Esophagus (tissue), 2 donors: ENCODE measurements around the gene P4HA2. TPM values are rescaled to one million over a fixed set of nuclear protein-coding genes. Genes with fewer than 3 reads are reported as not detected.

Experiments used
- H3K27ac ChIP-seq, 2 donors: one replicate each; pipeline ENCODE4 v1.5.1; 2013; ENCODE audit warnings: low read depth in 2 of 2, mild to moderate bottlenecking in 2 of 2, inconsistent platforms in 1 of 2, low read length in 1 of 2, moderate library complexity in 1 of 2
- H3K27me3 ChIP-seq, 2 donors: one replicate each; pipeline ENCODE4 v1.6.1; 2013; ENCODE audit warnings: low read length in 2 of 2, control low read depth in 1 of 2, mild to moderate bottlenecking in 1 of 2; ENCODE audit not compliant: insufficient read depth in 2 of 2, control insufficient read depth in 1 of 2
- H3K36me3 ChIP-seq, 2 donors: one replicate each; pipeline ENCODE4 v1.6.1; 2013; ENCODE audit warnings: low read length in 1 of 2; ENCODE audit not compliant: control insufficient read depth in 2 of 2, insufficient read depth in 2 of 2
- H3K4me1 ChIP-seq, 2 donors: one replicate each; pipeline ENCODE4 v1.6.1; 2013; ENCODE audit warnings: low read length in 1 of 2; ENCODE audit not compliant: control insufficient read depth in 2 of 2, insufficient read depth in 2 of 2
- H3K4me3 ChIP-seq, 2 donors: one replicate each; pipeline ENCODE4 v1.5.1; 2013; ENCODE audit warnings: low read length in 2 of 2, mild to moderate bottlenecking in 2 of 2, low read depth in 1 of 2, moderate library complexity in 1 of 2
- H3K9me3 ChIP-seq, 2 donors: one replicate each; pipeline ENCODE4 v1.6.1; 2013; ENCODE audit warnings: mild to moderate bottlenecking in 2 of 2, low read depth in 1 of 2, low read length in 1 of 2, moderate library complexity in 1 of 2; ENCODE audit not compliant: control insufficient read depth in 2 of 2, insufficient read depth in 1 of 2
- WGBS, 2 donors: extraction: QIAGEN DNeasy Blood & Tissue Kit; methylation state at CpG; one replicate each; pipeline ENCODE4 v1.1.7; 2013; 5-methylcytosine and 5-hydroxymethylcytosine counted together
- polyA plus RNA-seq, 2 donors: library from polyadenylated mRNA; stranded (reverse); fragments of 200-250 nt; gene quantifications; one replicate each; pipeline ENCODE4 v1.2.3, GENCODE V29; 2013
- donor health status: healthy with polysubstance abuse.
- donor health status: Bipolar disorder and iron deficiency.

P4HA2 gene
- polyA plus RNA-seq, 2 donors, result 11.5 to 11.9 TPM

- H3K36me3 ChIP-seq, result no peaks in the 10 kb centered on the region
- WGBS, 2 donors, result 91% methylated on average over 2 of the region's 2 CpGs
- H3K9me3 ChIP-seq, result no peaks in the 10 kb centered on the region
- no peak overlapping the region for H3K27ac ChIP-seq
- no peak overlapping the region for H3K4me3 ChIP-seq
- H3K4me1 ChIP-seq, result no peaks in the 10 kb centered on the region
- no peaks in the 10 kb centered on the region for H3K27me3 ChIP-seq
Measured at GRCh38 chr5:132234684-132235062, 7.0 kb upstream of the P4HA2 start.

- WGBS, 2 donors, result 85 to 93% methylated on average over 7 of the region's 7 CpGs
Measured at GRCh38 chr5:132233811-132234683, 6.4 kb upstream of the P4HA2 start.

GRCh38 chr5:132233081-132233480, 5.4 kb upstream of the P4HA2 start:
- H3K4me3 ChIP-seq, result no peak overlapping the region
- 93 to 99% methylated on average over 1 of the region's 1 CpG for WGBS, 2 donors
- no peaks in the 10 kb centered on the region for H3K9me3 ChIP-seq
- no peaks in the 10 kb centered on the region for H3K36me3 ChIP-seq
- no peaks in the 10 kb centered on the region for H3K27me3 ChIP-seq
- no peak overlapping the region for H3K27ac ChIP-seq
- H3K4me1 ChIP-seq, result peaks cover 0 to 2% of the 10 kb centered on the region in 2 donors

More at GRCh38 chr5:132233811-132234683, 6.4 kb upstream of the P4HA2 start:
- Histone ChIP-seq H3K27me3 (no peaks in the 10 kb centered on the region), H3K4me1 (no peaks in the 10 kb centered on the region), H3K9me3 (no peaks in the 10 kb centered on the region), H3K27ac (no peak overlapping the region), H3K4me3 (no peak overlapping the region), H3K36me3 (no peaks in the 10 kb centered on the region)

GRCh38 chr5:132232465-132232864, 4.8 kb upstream of the P4HA2 start:
- Histone ChIP-seq H3K27me3 (no peaks in the 10 kb centered on the region), H3K9me3 (no peaks in the 10 kb centered on the region), H3K27ac (no peak overlapping the region), H3K4me3 (no peak overlapping the region), H3K36me3 (no peaks in the 10 kb centered on the region), H3K4me1 (peaks cover 0 to 3% of the 10 kb centered on the region in 2 donors)
- whole genome bisulfite sequencing, 2 donors, result 74 to 77% methylated on average over 3 of the region's 3 CpGs

GRCh38 chr5:132230871-132231270, 3.2 kb upstream of the P4HA2 start:
- WGBS, 2 donors, result 88 to 92% methylated on average over 9 of the region's 9 CpGs
- H3K4me3 ChIP-seq, result no peak overlapping the region
- no peaks in the 10 kb centered on the region for H3K27me3 ChIP-seq
- H3K4me1 ChIP-seq, result peaks cover 6 to 11% of the 10 kb centered on the region in 2 donors
- H3K36me3 ChIP-seq, result no peaks in the 10 kb centered on the region
- no peak overlapping the region for H3K27ac ChIP-seq
- H3K9me3 ChIP-seq, result no peaks in the 10 kb centered on the region

- H3K4me1 ChIP-seq, result peaks cover 10 to 26% of the 10 kb centered on the region in 2 donors
- no peak overlapping the region for H3K27ac ChIP-seq
- no peaks in the 10 kb centered on the region for H3K36me3 ChIP-seq
- H3K27me3 ChIP-seq, result no peaks in the 10 kb centered on the region
- H3K4me3 ChIP-seq, result no peak overlapping the region
- WGBS, 2 donors, result 95 to 96% methylated on average over 5 of the region's 5 CpGs
- no peaks in the 10 kb centered on the region for H3K9me3 ChIP-seq
Measured at GRCh38 chr5:132229236-132229635, 1.6 kb upstream of the P4HA2 start.

- Histone ChIP-seq H3K27me3 (no peaks in the 10 kb centered on the region), H3K27ac (peak overlapping the region in 1 of 2 donors; percentile 28), H3K4me1 (peaks cover 10 to 30% of the 10 kb centered on the region in 2 donors), H3K36me3 (no peaks in the 10 kb centered on the region), H3K4me3 (peak overlapping the region; percentile 58 to 71), H3K9me3 (no peaks in the 10 kb centered on the region)
- 68 to 71% methylated on average over 26 to 27 of the region's 27 CpGs for WGBS, 2 donors
Measured at GRCh38 chr5:132228241-132229035, 785 bp upstream of the P4HA2 start.

- 1 to 3% methylated on average over 10 to 13 of the region's 13 CpGs for WGBS, 2 donors
- Histone ChIP-seq H3K27ac (peak overlapping the region; percentile 78 to 92), H3K36me3 (no peaks in the 10 kb centered on the region), H3K4me3 (peak overlapping the region; percentile 58 to 71), H3K4me1 (peaks cover 15 to 33% of the 10 kb centered on the region in 2 donors), H3K27me3 (no peaks in the 10 kb centered on the region), H3K9me3 (no peaks in the 10 kb centered on the region)
Measured at GRCh38 chr5:132227235-132227484, 493 bp downstream of the P4HA2 start.

GRCh38 chr5:132226516-132227234, 978 bp downstream of the P4HA2 start:
- Histone ChIP-seq H3K27ac (peak overlapping the region; percentile 4 to 78), H3K27me3 (no peaks in the 10 kb centered on the region), H3K36me3 (no peaks in the 10 kb centered on the region), H3K4me1 (peaks cover 17 to 36% of the 10 kb centered on the region in 2 donors), H3K4me3 (peak overlapping the region; percentile 58 to 71), H3K9me3 (no peaks in the 10 kb centered on the region)
- WGBS, 2 donors, result 58 to 59% methylated on average over 23 of the region's 23 CpGs
